Suprapubic skin (tissue), 4 donors: ENCODE measurements around the gene PPP2R5B. TPM values are rescaled to one million over a fixed set of nuclear protein-coding genes. Genes with fewer than 3 reads are reported as not detected.

Experiments used
- DNase-seq, 2 donors: peaks; one replicate each; pipeline ENCODE4 v3.0.0-alpha.2; 2019; ENCODE audit warnings: low spot score in 2 of 2
- H3K27ac ChIP-seq: fragments of 200-600 bp; sonication (generic); one replicate; pipeline ENCODE4 v1.5.1; 2019
- H3K27me3 ChIP-seq: fragments of 200-600 bp; sonication (generic); one replicate; pipeline ENCODE4 v1.5.1; 2019
- H3K36me3 ChIP-seq: fragments of 200-600 bp; sonication (generic); one replicate; pipeline ENCODE4 v1.5.1; 2019
- H3K4me1 ChIP-seq: fragments of 200-600 bp; sonication (generic); one replicate; pipeline ENCODE4 v1.5.1; 2019
- H3K4me3 ChIP-seq: fragments of 200-600 bp; sonication (generic); one replicate; pipeline ENCODE4 v1.5.1; 2019; ENCODE audit warnings: mild to moderate bottlenecking
- H3K9me3 ChIP-seq: fragments of 200-600 bp; sonication (generic); one replicate; pipeline ENCODE4 v1.5.1; 2019
- CTCF ChIP-seq, 2 donors: fragments of 200-600 bp in 1 of 2; fragments of 450-650 bp in 1 of 2; sonication (generic) in 1 of 2; IDR thresholded peaks; one replicate each; pipeline ENCODE4 v1.5.1; 2016 to 2019; ENCODE audit warnings: antibody characterized with exemption in 2 of 2, mild to moderate bottlenecking in 1 of 2, moderate library complexity in 1 of 2
- EP300 ChIP-seq: sonication (generic); formaldehyde crosslinking; IDR thresholded peaks from one replicate; pipeline ENCODE4 v1.6.1; 2017; ENCODE audit warnings: antibody characterized with exemption
- POLR2A ChIP-seq, 2 donors: fragments of 450-650 bp; IDR thresholded peaks; one replicate each; pipeline ENCODE4 v1.6.1; 2017; ENCODE audit warnings: antibody characterized with exemption in 2 of 2, mild to moderate bottlenecking in 2 of 2, moderate library complexity in 2 of 2
- POLR2AphosphoS5 ChIP-seq, 3 donors: sonication (generic); formaldehyde crosslinking; IDR thresholded peaks; one replicate each; pipeline ENCODE4 v1.6.1; 2017; ENCODE audit warnings: antibody characterized with exemption in 3 of 3
- WGBS: methylation state at CpG from one replicate; pipeline ENCODE4 v1.1.5; 2018; 5-methylcytosine and 5-hydroxymethylcytosine counted together
- total RNA-seq, 4 donors: library from RNA; depleted of rRNA; stranded (reverse); fragments of >200 nt; gene quantifications; one replicate each; pipeline ENCODE4 v1.1.0, GENCODE V29; 2016

PPP2R5B gene
- total RNA-seq, 4 donors from 2014 or later: 20.1 to 38.3 (median 27.3) TPM

GRCh38 chr11:64878223-64878493, 46.3 kb upstream of the PPP2R5B start:
- 0% methylated on average over 18 of the region's 21 CpGs for WGBS

GRCh38 chr11:64878494-64879243, 45.8 kb upstream of the PPP2R5B start, which contains the start of gene EHD1:
TSS of gene EHD1 (minus strand) at chr11:64878621. CDS start at chr11:64878464, 157 bp downstream.
- peak; percentile 69 to 96 (median 90) for TF ChIP-seq POLR2AphosphoS5 (IDR thresholded peaks at IDR 0.05)
- peak in 1 of 2 donors; percentile 69 for TF ChIP-seq CTCF (IDR thresholded peaks at IDR 0.05)
- TF ChIP-seq EP300: no peak
- TF ChIP-seq POLR2A (IDR thresholded peaks at IDR 0.05): peak; percentile 92 to 98
- peaks cover 74% of the 10 kb centered on the region for H3K4me1 ChIP-seq
- H3K27me3 ChIP-seq: no peaks in the 10 kb centered on the region
- WGBS: under 1% methylated on average over 41 of the region's 75 CpGs
- peak within 1 kb of the TSS; percentile 95 for H3K4me3 ChIP-seq
- no peaks in the 10 kb centered on the region for H3K9me3 ChIP-seq
- peaks cover 10% of the 10 kb centered on the region for H3K36me3 ChIP-seq
- peak; percentile 99 to 100 for DNase-seq
- H3K27ac ChIP-seq: peak within 1 kb of the TSS; percentile 90

More at GRCh38 chr11:64878223-64878493, 46.3 kb upstream of the PPP2R5B start:
- Histone ChIP-seq H3K4me1 (peaks cover 79% of the 10 kb centered on the region), H3K27me3 (no peaks in the 10 kb centered on the region), H3K36me3 (peaks cover 15% of the 10 kb centered on the region), H3K9me3 (no peaks in the 10 kb centered on the region), H3K27ac (peak overlapping the region; percentile 90), H3K4me3 (peak overlapping the region; percentile 95)
- DNase-seq: no peak
- TF ChIP-seq EP300 (no peak), POLR2AphosphoS5 (IDR thresholded peaks at IDR 0.05) (no peak), CTCF (IDR thresholded peaks at IDR 0.05) (no peak), POLR2A (IDR thresholded peaks at IDR 0.05) (no peak)

- no peaks in the 10 kb centered on the region for H3K9me3 ChIP-seq
- no peaks in the 10 kb centered on the region for H3K27me3 ChIP-seq
- 18% methylated on average over 16 of the region's 16 CpGs for WGBS
- peak overlapping the region; percentile 95 for H3K4me3 ChIP-seq
- H3K4me1 ChIP-seq: peaks cover 71% of the 10 kb centered on the region
- TF ChIP-seq CTCF (IDR thresholded peaks at IDR 0.05) (no peak), EP300 (no peak), POLR2AphosphoS5 (IDR thresholded peaks at IDR 0.05) (no peak), POLR2A (IDR thresholded peaks at IDR 0.05) (no peak)
- DNase-seq: no peak
- peak overlapping the region; percentile 90 for H3K27ac ChIP-seq
- H3K36me3 ChIP-seq: peaks cover 5% of the 10 kb centered on the region
Observed at GRCh38 chr11:64879244-64879900, 45.1 kb upstream of the PPP2R5B start.

GRCh38 chr11:64880240-64881001, 44.1 kb upstream of the PPP2R5B start:
- TF ChIP-seq EP300: no peak
- TF ChIP-seq CTCF (IDR thresholded peaks at IDR 0.05): no peak
- no peak for TF ChIP-seq POLR2A (IDR thresholded peaks at IDR 0.05)
- TF ChIP-seq POLR2AphosphoS5 (IDR thresholded peaks at IDR 0.05): no peak
- no peaks in the 10 kb centered on the region for H3K36me3 ChIP-seq
- no peaks in the 10 kb centered on the region for H3K9me3 ChIP-seq
- no peak overlapping the region for H3K4me3 ChIP-seq
- no peak for DNase-seq
- peak overlapping the region; percentile 90 for H3K27ac ChIP-seq
- no peaks in the 10 kb centered on the region for H3K27me3 ChIP-seq
- H3K4me1 ChIP-seq: peaks cover 61% of the 10 kb centered on the region
- 59% methylated on average over 13 of the region's 14 CpGs for WGBS
